WTC11 (cell line): ENCODE results near the gene LCTL. TPM values are rescaled to one million over a fixed set of nuclear protein-coding genes. Genes with fewer than 3 reads are reported as not detected.

Experiments used
- ATAC-seq: fragments of 200-7000 bp; cut with Tn5 transposase; 2 replicates; pipeline ENCODE4 v1.10.0; 2021; ENCODE audit warnings: mild to moderate bottlenecking, moderate library complexity
- CTCF ChIA-PET: fragments of 300-600 bp; sonication (Branson Sonifier 250); formaldehyde crosslinking; loops from one replicate; lab custom pipeline; 2021; ENCODE audit warnings: antibody characterized with exemption; lab: Charles Lee
- POLR2A ChIA-PET: fragments of 350-600 bp; sonication (Branson Sonifier 250); formaldehyde crosslinking; loops from one replicate; lab custom pipeline; 2021; ENCODE audit warnings: antibody characterized with exemption; lab: Charles Lee
- DNase-seq: peaks from one replicate; pipeline ENCODE4 v3.0.0; 2021; ENCODE audit warnings: low spot score
- H3K27ac Mint-ChIP-seq: 2 replicates; pipeline ENCODE4 v1.8.0; 2021; ENCODE audit warnings: mixed read lengths
- H3K27me3 Mint-ChIP-seq: 2 replicates; pipeline ENCODE4 v1.8.0; 2021; ENCODE audit warnings: low read depth, mild to moderate bottlenecking, moderate library complexity, mixed read lengths
- H3K36me3 Mint-ChIP-seq: 2 replicates; pipeline ENCODE4 v1.8.0; 2021; ENCODE audit warnings: mixed read lengths
- H3K4me1 Mint-ChIP-seq: 2 replicates; pipeline ENCODE4 v1.8.0; 2022; ENCODE audit warnings: mixed read lengths
- H3K4me3 Mint-ChIP-seq: 2 replicates; pipeline ENCODE4 v1.8.0; 2021; ENCODE audit warnings: mild to moderate bottlenecking, moderate library complexity, mixed read lengths
- H3K9me3 Mint-ChIP-seq: 2 replicates; pipeline ENCODE4 v1.8.0; 2021; ENCODE audit warnings: mixed read lengths
- CBFB ChIP-seq: sonication (generic); formaldehyde crosslinking; IDR thresholded peaks from 2 replicates; pipeline ENCODE4 v1.8.1; 2022; ENCODE audit warnings: mild to moderate bottlenecking, low read depth, missing genetic modification reagents
- CREB1 ChIP-seq: sonication (generic); formaldehyde crosslinking; IDR thresholded peaks from 2 replicates; pipeline ENCODE4 v1.8.0; 2023; ENCODE audit warnings: mild to moderate bottlenecking, missing genetic modification reagents
- CTCF ChIP-seq: fragments of 200-600 bp; IDR thresholded peaks from 2 replicates; pipeline ENCODE4 v1.8.0; 2022; ENCODE audit warnings: antibody characterized with exemption
- E2F4 ChIP-seq: sonication (generic); formaldehyde crosslinking; IDR thresholded peaks from 2 replicates; pipeline ENCODE4 v1.8.1; 2022; ENCODE audit warnings: low read depth, mild to moderate bottlenecking, moderate library complexity, missing genetic modification reagents, borderline replicate concordance
- E2F5 ChIP-seq: sonication (generic); formaldehyde crosslinking; IDR thresholded peaks from 2 replicates; pipeline ENCODE4 v1.8.1; 2022; ENCODE audit warnings: mild to moderate bottlenecking, moderate library complexity, missing genetic modification reagents
- ETV6 ChIP-seq: sonication (generic); formaldehyde crosslinking; IDR thresholded peaks from 2 replicates; pipeline ENCODE4 v1.8.1; 2022; ENCODE audit warnings: mild to moderate bottlenecking, missing genetic modification reagents
- FOXK1 ChIP-seq: sonication (generic); formaldehyde crosslinking; IDR thresholded peaks from 2 replicates; pipeline ENCODE4 v1.8.0; 2022; ENCODE audit warnings: mild to moderate bottlenecking, moderate library complexity, missing genetic modification reagents
- GRHL2 ChIP-seq: fragments of 250-450 bp; sonication (Bioruptor Pico); IDR thresholded peaks from 2 replicates; pipeline ENCODE4 v1.8.0; 2022; ENCODE audit warnings: mild to moderate bottlenecking, moderate library complexity; ENCODE audit not compliant: insufficient replicate concordance, severe bottlenecking
- GTF2I ChIP-seq: fragments of 250-450 bp; sonication (Bioruptor Pico); conservative IDR thresholded peaks from 2 replicates; pipeline ENCODE4 v1.4.0; 2021; ENCODE audit warnings: mild to moderate bottlenecking
- MLX ChIP-seq: sonication (generic); formaldehyde crosslinking; IDR thresholded peaks from 2 replicates; pipeline ENCODE4 v1.8.1; 2023; ENCODE audit warnings: mild to moderate bottlenecking, missing genetic modification reagents, moderate library complexity
- NFATC4 ChIP-seq: fragments of 250-450 bp; sonication (Bioruptor Pico); IDR thresholded peaks from 2 replicates; pipeline ENCODE4 v1.9.0; 2021; ENCODE audit warnings: mild to moderate bottlenecking
- OVOL2 ChIP-seq: fragments of 250-450 bp; sonication (Bioruptor Pico); IDR thresholded peaks from 2 replicates; pipeline ENCODE4 v1.9.0; 2021; ENCODE audit warnings: mild to moderate bottlenecking, borderline replicate concordance
- PRRX2 ChIP-seq: fragments of 250-450 bp; sonication (Bioruptor Pico); IDR thresholded peaks from 2 replicates; pipeline ENCODE4 v1.8.0; 2021; ENCODE audit warnings: mild to moderate bottlenecking
- RELA ChIP-seq: sonication (generic); formaldehyde crosslinking; IDR thresholded peaks from 2 replicates; pipeline ENCODE4 v1.8.1; 2022; ENCODE audit warnings: missing genetic modification reagents, mild to moderate bottlenecking, borderline replicate concordance
- SMAD3 ChIP-seq: sonication (generic); formaldehyde crosslinking; IDR thresholded peaks from 2 replicates; pipeline ENCODE4 v1.8.0; 2022; ENCODE audit warnings: missing genetic modification reagents, mild to moderate bottlenecking, borderline replicate concordance
- TCF7 ChIP-seq: sonication (generic); formaldehyde crosslinking; IDR thresholded peaks from 2 replicates; pipeline ENCODE4 v1.8.0; 2022; ENCODE audit warnings: mild to moderate bottlenecking, low read depth, missing genetic modification reagents, moderate library complexity
- TEAD4 ChIP-seq: sonication (generic); formaldehyde crosslinking; IDR thresholded peaks from 2 replicates; pipeline ENCODE4 v1.8.0; 2022; ENCODE audit warnings: mild to moderate bottlenecking, missing genetic modification reagents
- ZBTB43 ChIP-seq: sonication (generic); formaldehyde crosslinking; IDR thresholded peaks from 2 replicates; pipeline ENCODE4 v1.8.1; 2023; ENCODE audit warnings: mild to moderate bottlenecking, missing genetic modification reagents
- ZNF138 ChIP-seq: sonication (generic); formaldehyde crosslinking; conservative IDR thresholded peaks from 2 replicates; pipeline ENCODE4 v1.8.1; 2022; ENCODE audit warnings: mild to moderate bottlenecking, moderate library complexity, missing genetic modification reagents
- ZNF317 ChIP-seq: sonication (generic); formaldehyde crosslinking; IDR thresholded peaks from 2 replicates; pipeline ENCODE4 v1.8.1; 2023; ENCODE audit warnings: low read depth, mild to moderate bottlenecking, moderate library complexity, missing genetic modification reagents, borderline replicate concordance
- ZNF512 ChIP-seq: sonication (generic); formaldehyde crosslinking; IDR thresholded peaks from 2 replicates; pipeline ENCODE4 v1.8.1; 2022; ENCODE audit warnings: missing genetic modification reagents, borderline replicate concordance
- total RNA-seq: library from RNA; stranded (reverse); gene quantifications from 3 replicates; pipeline ENCODE4 v1.2.3, GENCODE V29; 2021

The LCTL gene
- total RNA-seq, 1 experiment from 2014 or later, result 2.2 TPM

- Mint-ChIP-seq H3K27me3 (no peaks in the 10 kb centered on the region), H3K4me1 (peaks cover 30% of the 10 kb centered on the region), H3K4me3 (no peak overlapping the region), H3K9me3 (no peaks in the 10 kb centered on the region), H3K36me3 (no peaks in the 10 kb centered on the region), H3K27ac (no peak overlapping the region)
- ChIA-PET CTCF (interaction anchor here (0.6 to 1.1 kb wide), 3 partner anchors 10 to 288 kb away, joined by 3 to 7 read pairs (median 3); no protein-coding TSS in a partner anchor), POLR2A (no interaction called here)
- TF ChIP-seq NFATC4 (CRISPR knock-in tag) (no peak), CBFB (CRISPR knock-in tag) (no peak), ZNF317 (CRISPR knock-in tag) (no peak), FOXK1 (no peak), CTCF (no peak), E2F4 (CRISPR knock-in tag) (no peak), PRRX2 (CRISPR knock-in tag) (no peak), GRHL2 (no peak), GTF2I (CRISPR knock-in tag) (no peak)
- no peak for DNase-seq
- no peak for ATAC-seq
These were observed 2.2 kb downstream of the LCTL start for GRCh38 chr15:66563566-66564110.

- no peak for ATAC-seq
- Mint-ChIP-seq H3K4me1 (peaks cover 32% of the 10 kb centered on the region), H3K36me3 (no peaks in the 10 kb centered on the region), H3K4me3 (no peak overlapping the region), H3K9me3 (no peaks in the 10 kb centered on the region), H3K27ac (no peak overlapping the region), H3K27me3 (no peaks in the 10 kb centered on the region)
- CTCF ChIA-PET, result interaction anchor here (1.1 kb wide), 1 partner anchor 39 kb away, joined by 3 read pairs; no protein-coding TSS in a partner anchor
- TF ChIP-seq SMAD3 (no peak), ZNF138 (no peak), OVOL2 (CRISPR knock-in tag) (no peak), RELA (CRISPR knock-in tag) (no peak), TEAD4 (CRISPR knock-in tag) (no peak), TCF7 (no peak), ZNF512 (no peak), E2F5 (no peak)
- no peak for DNase-seq
- POLR2A ChIA-PET, result no interaction called here
These were observed 2.7 kb downstream of the LCTL start for GRCh38 chr15:66563126-66563525.

- ChIA-PET POLR2A (interaction anchor here (0.5 kb wide), 1 partner anchor 217 kb away, joined by 3 read pairs; no protein-coding TSS in a partner anchor), CTCF (no interaction called here)
- no peak overlapping the region for H3K4me3 Mint-ChIP-seq
- ATAC-seq (no peak), DNase-seq (no peak)
- no peaks in the 10 kb centered on the region for H3K27me3 Mint-ChIP-seq
- no peak overlapping the region for H3K27ac Mint-ChIP-seq
- peaks cover 22% of the 10 kb centered on the region for H3K4me1 Mint-ChIP-seq
- peaks cover under 1% of the 10 kb centered on the region for H3K9me3 Mint-ChIP-seq
- no peaks in the 10 kb centered on the region for H3K36me3 Mint-ChIP-seq
- TF ChIP-seq MLX (CRISPR knock-in tag) (no peak), ZBTB43 (no peak), CREB1 (CRISPR knock-in tag) (no peak), ZNF317 (CRISPR knock-in tag) (no peak), ETV6 (CRISPR knock-in tag) (no peak)
These were observed 4.8 kb downstream of the LCTL start for GRCh38 chr15:66560856-66561525.
